ENCODE data around the gene PLCB1.

PLCB1 gene

DNA sequence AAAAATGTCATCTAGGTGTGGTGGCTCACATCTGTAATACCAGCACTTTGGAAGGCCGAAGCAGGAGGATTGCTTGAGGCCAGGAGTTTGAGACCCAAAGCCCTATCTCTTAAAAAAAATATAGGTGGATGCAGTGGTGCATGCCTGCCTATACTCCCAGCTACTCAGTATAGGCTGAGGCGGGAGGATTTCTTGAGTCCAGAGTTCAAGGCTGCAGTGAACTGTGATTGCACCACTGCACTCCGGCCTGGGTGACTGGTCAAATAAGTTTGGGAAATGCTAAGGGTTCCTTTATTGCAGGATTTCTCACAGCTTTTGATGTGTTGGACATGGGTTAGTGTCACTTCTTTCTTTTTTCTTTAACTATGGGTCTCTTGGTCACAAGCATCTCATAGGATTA, 261.3 kb downstream of the PLCB1 start:
- H3K36me3 Mint-ChIP-seq = no peaks in the 10 kb centered on the region
- no peaks in the 10 kb centered on the region for H3K9me3 Mint-ChIP-seq (ENCODE audit: low read depth)
- H3K27me3 Mint-ChIP-seq = no peaks in the 10 kb centered on the region
- no peak overlapping the region for H3K4me3 Mint-ChIP-seq
- H3K27ac Mint-ChIP-seq = no peak overlapping the region
- no peaks in the 10 kb centered on the region for H3K4me1 Mint-ChIP-seq (ENCODE audit: low read depth)

DNA sequence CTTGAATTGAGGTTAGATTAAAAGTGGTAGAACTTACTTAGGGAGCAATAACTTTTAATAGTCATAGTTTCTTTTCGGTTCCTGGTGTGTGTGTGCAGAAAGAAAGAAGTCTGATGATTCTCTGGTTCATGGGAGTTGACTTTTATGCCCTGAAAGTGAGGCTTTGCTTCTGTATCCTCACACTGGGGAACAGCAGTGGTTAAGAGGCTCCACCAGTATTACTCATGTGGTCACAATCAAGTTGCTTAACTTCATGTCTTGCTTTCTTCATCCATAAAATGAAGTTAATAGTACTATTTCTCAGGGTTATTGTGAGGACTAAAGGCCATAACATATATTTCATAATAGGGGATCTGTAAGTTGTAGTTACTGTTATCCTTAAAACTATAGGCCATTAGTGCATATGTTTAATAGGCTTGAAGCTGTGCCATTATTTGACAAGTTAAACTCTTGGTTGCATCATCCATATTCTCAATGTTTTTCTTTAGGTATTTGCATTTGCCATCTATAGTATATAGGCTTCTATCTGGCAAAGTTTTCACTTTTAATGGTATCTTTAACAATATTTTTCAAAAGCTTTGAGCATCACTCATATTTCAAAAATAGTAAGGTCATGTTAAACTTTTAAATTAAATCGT, 262.4 kb downstream of the PLCB1 start:
- Mint-ChIP-seq H3K9me3 (ENCODE audit: low read depth) (no peaks in the 10 kb centered on the region), H3K27me3 (no peaks in the 10 kb centered on the region), H3K36me3 (no peaks in the 10 kb centered on the region), H3K4me3 (no peak overlapping the region), H3K4me1 (ENCODE audit: low read depth) (no peaks in the 10 kb centered on the region), H3K27ac (no peak overlapping the region)

DNA sequence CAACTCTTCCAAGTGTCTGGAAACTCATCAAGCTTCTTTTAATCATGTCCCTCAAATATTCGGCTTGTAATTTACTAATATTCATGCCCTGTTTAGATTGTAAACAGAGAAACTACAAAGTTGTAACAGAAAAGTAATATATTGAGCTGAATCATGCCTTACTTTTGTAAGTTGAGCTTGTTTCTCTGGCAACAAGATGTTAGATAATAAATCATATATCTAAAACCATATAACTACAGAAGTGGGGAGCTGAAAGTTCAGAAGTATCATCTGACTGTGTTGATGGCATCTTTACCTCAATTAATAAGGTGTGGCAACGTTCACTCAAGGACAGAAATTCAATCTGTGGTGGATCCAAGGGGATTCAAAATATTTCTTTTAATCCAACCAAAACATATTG, 263.9 kb downstream of the PLCB1 start:
- Mint-ChIP-seq H3K36me3 (no peaks in the 10 kb centered on the region), H3K4me3 (no peak overlapping the region), H3K9me3 (ENCODE audit: low read depth) (no peaks in the 10 kb centered on the region), H3K27me3 (no peaks in the 10 kb centered on the region), H3K4me1 (ENCODE audit: low read depth) (peaks cover 2% of the 10 kb centered on the region), H3K27ac (no peak overlapping the region)

DNA sequence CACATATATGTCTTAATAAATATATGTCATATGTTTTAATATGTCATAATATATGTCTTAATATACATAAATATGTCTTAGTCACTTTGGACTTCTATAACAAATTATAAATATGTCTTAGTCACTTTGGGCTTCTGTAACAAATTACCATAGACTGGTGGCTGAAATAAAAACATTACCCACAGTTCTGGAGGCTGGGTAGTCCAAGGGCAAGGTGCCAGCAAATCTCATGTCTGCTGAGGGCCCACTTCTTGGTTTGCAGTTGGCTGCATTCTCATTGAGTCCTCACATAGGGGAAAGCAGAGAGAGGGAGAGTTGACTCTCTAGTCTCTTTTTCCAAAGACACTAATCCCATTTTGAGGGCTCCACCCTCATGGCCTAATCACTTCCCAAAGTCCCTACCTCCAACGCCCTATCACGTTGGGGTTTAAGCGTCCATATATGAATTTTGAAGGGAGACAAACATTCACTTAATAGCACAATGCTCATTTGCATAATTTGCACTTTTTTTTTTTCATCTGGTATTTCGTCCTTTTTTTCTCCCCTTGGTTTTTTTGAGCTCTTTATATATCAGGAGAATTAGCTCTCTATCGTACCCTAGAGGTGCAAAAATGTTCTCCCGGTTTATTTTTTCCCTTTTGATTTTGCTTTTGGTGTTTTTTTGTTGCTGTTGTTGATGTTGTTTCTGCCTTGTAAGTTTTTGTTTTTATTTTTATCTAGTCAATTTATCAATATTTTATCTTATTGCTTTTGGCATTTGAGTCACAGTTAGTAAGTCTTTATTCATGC, 266.4 kb downstream of the PLCB1 start:
- H3K27ac Mint-ChIP-seq = no peak overlapping the region
- no peaks in the 10 kb centered on the region for H3K9me3 Mint-ChIP-seq (ENCODE audit: low read depth)
- H3K36me3 Mint-ChIP-seq = no peaks in the 10 kb centered on the region
- H3K27me3 Mint-ChIP-seq = no peaks in the 10 kb centered on the region
- H3K4me3 Mint-ChIP-seq = no peak overlapping the region
- peaks cover 2% of the 10 kb centered on the region for H3K4me1 Mint-ChIP-seq (ENCODE audit: low read depth)

DNA sequence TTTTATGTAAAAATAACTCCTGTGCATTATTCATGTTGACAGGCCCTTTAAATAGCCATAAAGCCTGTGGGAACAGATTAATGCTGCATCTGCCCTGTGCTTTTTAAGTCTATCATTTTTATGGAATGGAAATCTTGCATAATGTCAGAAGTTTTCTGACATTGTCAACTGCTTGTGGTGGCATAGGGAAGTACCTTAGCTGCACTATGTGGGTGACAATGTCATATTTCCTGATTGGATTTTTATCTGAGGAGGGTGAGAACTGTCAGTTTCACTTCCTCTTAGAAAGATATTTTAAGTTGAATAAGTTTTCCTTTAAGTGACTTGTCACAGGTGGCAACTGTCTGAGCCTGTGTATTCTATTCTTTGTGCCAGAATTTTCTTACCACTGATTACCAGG, 267.9 kb downstream of the PLCB1 start:
- Mint-ChIP-seq H3K4me3 (no peak overlapping the region), H3K36me3 (no peaks in the 10 kb centered on the region), H3K4me1 (ENCODE audit: low read depth) (peaks cover 2% of the 10 kb centered on the region), H3K9me3 (ENCODE audit: low read depth) (no peaks in the 10 kb centered on the region), H3K27ac (no peak overlapping the region), H3K27me3 (no peaks in the 10 kb centered on the region)

DNA sequence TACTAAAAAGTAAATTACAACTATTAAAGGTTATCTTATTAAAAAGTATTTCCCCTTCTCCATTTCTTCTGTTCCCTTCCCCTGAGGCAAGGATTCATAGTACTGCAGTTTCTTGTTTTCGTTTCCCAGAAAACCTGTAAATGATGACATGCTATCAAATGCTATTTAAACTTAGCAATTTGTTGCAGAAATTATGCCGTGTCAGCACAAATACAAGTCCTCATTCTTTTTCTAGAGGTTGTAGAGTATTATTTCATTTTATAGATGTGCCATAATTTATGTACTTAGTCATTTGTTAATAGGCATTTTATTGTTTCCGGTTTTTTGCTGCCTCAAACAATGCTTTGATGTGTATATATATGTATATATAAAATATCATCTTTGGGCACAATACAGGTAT, 268.4 kb downstream of the PLCB1 start:
- H3K4me1 Mint-ChIP-seq (ENCODE audit: low read depth) = peaks cover 2% of the 10 kb centered on the region
- no peak overlapping the region for H3K27ac Mint-ChIP-seq
- H3K27me3 Mint-ChIP-seq = no peaks in the 10 kb centered on the region
- H3K9me3 Mint-ChIP-seq (ENCODE audit: low read depth) = no peaks in the 10 kb centered on the region
- H3K36me3 Mint-ChIP-seq = no peaks in the 10 kb centered on the region
- no peak overlapping the region for H3K4me3 Mint-ChIP-seq

DNA sequence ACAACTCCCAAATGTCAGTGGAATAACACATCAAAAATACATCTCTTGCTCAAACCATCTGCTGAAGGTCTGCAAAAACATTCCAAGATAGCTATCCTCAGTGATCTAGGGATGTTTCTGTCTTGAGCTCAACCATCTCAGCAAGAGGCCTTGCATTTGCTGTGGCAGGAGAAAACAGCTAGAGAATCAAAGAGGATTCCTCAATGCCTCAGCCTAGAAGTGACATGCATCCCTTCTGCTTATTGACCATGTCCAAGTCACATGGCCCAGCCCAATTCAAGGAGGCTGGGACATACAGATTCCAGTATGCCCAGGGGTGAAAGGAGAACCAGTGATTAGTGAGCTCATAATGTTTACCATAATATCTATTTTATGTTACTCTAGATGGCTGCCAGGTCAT, 269.5 kb downstream of the PLCB1 start:
- Mint-ChIP-seq H3K27me3 (no peaks in the 10 kb centered on the region), H3K9me3 (ENCODE audit: low read depth) (no peaks in the 10 kb centered on the region), H3K4me3 (no peak overlapping the region), H3K36me3 (no peaks in the 10 kb centered on the region), H3K4me1 (ENCODE audit: low read depth) (peaks cover 2% of the 10 kb centered on the region), H3K27ac (no peak overlapping the region)

DNA sequence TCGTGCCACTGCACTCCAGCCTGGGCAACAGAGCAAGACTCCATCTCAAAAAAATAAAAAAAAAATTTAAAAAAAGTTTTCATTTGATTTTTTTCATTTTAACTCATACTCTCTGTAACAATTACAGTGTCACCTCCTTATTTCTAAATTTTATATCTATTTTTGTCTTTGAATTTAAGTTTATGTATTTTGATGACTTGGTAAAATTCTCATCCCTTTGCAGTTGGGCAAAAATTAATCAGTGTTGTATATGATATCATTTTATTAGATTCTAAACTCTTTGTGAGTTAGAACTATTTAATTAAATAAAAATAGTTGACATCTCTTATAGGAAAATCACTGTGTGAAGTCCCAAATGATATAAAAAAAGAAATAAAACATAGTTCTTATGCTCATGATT, 270.7 kb downstream of the PLCB1 start:
- H3K4me1 Mint-ChIP-seq (ENCODE audit: low read depth) = peaks cover 2% of the 10 kb centered on the region
- H3K36me3 Mint-ChIP-seq = no peaks in the 10 kb centered on the region
- no peaks in the 10 kb centered on the region for H3K27me3 Mint-ChIP-seq
- no peak overlapping the region for H3K27ac Mint-ChIP-seq
- no peaks in the 10 kb centered on the region for H3K9me3 Mint-ChIP-seq (ENCODE audit: low read depth)
- no peak overlapping the region for H3K4me3 Mint-ChIP-seq

DNA sequence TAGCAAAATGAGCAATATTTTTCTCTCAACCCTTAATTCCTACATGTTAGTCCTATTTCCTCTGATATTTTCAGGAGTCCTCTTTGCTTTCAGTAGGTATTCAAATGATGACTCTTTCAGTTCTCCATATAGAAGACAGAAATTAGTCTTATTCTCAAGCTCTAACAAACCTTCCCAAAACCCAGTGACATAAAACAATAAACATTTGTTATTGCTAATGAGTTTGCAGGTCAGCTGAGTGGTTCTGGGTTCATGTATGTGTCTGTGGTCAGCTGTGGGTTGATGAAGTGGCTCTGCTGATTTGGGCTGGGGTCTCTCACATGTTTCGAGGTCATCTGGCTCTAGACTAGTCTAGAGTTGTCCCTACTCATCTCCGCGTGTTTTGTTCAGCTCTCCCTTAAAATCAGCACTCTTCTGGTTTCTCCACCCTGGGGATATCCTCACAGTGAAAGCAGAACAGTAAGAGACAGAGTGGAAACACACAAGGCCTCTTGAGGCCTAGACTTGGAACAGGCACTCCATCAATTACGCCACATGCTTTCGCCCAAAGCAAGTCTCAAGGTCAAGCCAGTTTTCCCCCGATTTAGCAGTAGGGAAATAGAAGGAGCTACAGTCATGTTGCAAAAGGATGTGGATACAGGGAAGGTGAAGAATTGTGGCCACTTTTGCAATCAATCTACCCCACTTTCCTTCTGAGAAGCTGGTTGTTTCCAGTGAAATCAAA, 273.0 kb downstream of the PLCB1 start:
- peaks cover 1% of the 10 kb centered on the region for H3K27me3 Mint-ChIP-seq
- H3K36me3 Mint-ChIP-seq = no peaks in the 10 kb centered on the region
- no peak overlapping the region for H3K4me3 Mint-ChIP-seq
- H3K4me1 Mint-ChIP-seq (ENCODE audit: low read depth) = peaks cover 2% of the 10 kb centered on the region
- H3K27ac Mint-ChIP-seq = no peak overlapping the region
- no peaks in the 10 kb centered on the region for H3K9me3 Mint-ChIP-seq (ENCODE audit: low read depth)

DNA sequence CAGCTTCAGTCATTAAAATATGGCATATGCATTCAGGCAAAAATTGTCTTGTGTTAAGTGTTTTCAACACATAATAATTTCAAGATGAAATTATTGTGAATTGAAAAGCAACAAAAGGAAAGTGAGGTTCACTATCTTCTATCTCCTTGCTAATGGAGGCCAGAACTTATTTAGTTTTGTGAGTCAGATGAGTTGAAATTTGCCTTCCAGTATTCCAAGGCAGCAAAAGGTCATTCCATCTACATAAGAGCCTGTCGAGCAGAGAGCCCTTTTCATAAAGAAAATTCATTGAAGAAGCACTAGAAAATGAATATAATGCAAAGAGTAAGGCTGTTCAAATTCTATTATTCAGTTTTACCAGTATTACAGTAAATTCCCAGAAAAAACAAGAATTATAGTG, 274.3 kb downstream of the PLCB1 start:
- no peaks in the 10 kb centered on the region for H3K36me3 Mint-ChIP-seq
- no peaks in the 10 kb centered on the region for H3K9me3 Mint-ChIP-seq (ENCODE audit: low read depth)
- H3K27ac Mint-ChIP-seq = no peak overlapping the region
- no peak overlapping the region for H3K4me3 Mint-ChIP-seq
- H3K27me3 Mint-ChIP-seq = peaks cover 1% of the 10 kb centered on the region
- H3K4me1 Mint-ChIP-seq (ENCODE audit: low read depth) = no peaks in the 10 kb centered on the region

DNA sequence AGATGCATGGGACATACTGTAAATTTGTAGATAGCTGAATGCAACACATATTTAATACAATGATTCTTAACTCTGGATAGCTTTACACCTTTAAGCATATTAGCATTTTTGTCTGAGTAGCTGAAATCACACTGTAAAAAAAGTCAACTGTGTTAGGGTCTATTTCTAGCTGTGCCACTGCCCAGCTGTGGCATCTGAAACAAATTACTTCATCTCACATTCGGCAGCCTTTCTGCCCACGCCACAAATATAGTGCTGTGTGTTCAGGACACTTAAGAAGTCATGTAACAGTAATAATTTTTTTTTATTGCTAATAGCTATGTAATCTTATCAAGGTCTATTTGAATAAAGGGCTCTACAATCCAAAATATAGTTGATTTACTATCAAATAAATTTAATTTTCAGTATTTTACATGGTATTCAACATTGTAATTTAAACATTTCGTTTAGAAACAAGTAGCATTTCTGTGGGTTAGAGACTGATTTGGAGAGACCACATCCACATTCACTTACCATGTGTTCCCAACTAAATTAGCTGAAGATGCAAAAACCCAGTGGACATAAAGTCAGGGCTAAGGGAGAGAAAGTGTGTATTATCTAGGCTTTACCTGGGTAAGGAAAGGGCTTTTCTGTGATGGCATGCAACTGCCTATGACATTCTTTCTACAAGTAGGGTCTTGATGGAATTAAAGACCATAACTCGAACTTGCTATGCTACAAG, 276.7 kb downstream of the PLCB1 start:
- Mint-ChIP-seq H3K4me3 (no peak overlapping the region), H3K4me1 (ENCODE audit: low read depth) (no peaks in the 10 kb centered on the region), H3K36me3 (no peaks in the 10 kb centered on the region), H3K9me3 (ENCODE audit: low read depth) (no peaks in the 10 kb centered on the region), H3K27me3 (peaks cover 1% of the 10 kb centered on the region), H3K27ac (no peak overlapping the region)

DNA sequence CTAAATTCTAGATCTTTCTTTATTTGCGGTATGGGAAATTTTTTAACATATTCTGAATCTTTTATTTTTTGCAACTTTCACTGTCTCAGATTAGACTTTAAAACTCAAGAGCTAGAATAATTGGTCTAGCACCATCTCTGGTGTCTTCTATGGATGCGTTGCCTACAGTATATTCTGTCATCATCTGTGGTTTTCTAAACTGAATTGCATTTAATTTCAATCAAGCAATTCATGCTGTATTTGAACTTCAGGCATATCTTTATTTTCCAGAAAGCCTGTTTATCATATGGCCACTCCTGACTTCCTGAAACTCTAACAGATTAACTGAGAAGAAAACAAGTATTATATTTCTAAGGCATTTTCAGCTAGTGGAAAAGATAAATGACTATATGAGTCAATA, 281.6 kb downstream of the PLCB1 start:
- Mint-ChIP-seq H3K4me1 (ENCODE audit: low read depth) (no peaks in the 10 kb centered on the region), H3K9me3 (ENCODE audit: low read depth) (no peaks in the 10 kb centered on the region), H3K4me3 (no peak overlapping the region), H3K36me3 (no peaks in the 10 kb centered on the region), H3K27me3 (peaks cover 1% of the 10 kb centered on the region), H3K27ac (no peak overlapping the region)

DNA sequence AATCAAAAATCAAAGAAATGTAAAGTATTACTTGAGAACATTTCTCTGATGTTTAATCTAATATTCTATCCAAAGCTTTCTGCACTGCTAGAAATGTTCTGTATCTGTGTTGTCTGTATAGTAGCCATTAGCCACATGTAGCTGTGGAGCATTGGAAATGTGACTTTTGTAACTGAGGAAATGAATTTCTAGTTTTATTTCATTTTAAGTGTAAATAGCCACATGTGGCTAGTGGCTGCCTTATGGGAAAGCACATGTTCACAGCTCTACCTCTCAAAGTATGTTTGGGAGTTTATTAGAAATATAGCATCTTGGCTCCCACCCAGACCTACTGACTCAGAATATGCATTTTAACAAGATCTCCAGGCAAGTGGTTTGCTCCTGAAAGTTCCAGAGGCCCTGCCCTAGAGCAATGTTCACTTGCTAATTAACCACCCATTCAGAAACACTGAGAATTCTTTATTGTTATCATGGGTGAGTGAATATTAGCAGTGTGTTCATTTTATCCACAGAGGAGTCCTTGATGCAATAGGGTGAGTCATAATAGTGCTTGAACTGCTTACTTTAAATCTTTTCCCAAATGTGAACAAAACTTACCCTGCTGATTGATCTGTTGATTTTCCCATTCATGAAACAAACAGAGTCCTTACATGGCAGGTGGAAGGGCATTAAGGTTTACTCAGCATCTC, 282.7 kb downstream of the PLCB1 start:
- Mint-ChIP-seq H3K27me3 (peaks cover 1% of the 10 kb centered on the region), H3K4me1 (ENCODE audit: low read depth) (no peaks in the 10 kb centered on the region), H3K4me3 (no peak overlapping the region), H3K27ac (no peak overlapping the region), H3K9me3 (ENCODE audit: low read depth) (no peaks in the 10 kb centered on the region), H3K36me3 (no peaks in the 10 kb centered on the region)

DNA sequence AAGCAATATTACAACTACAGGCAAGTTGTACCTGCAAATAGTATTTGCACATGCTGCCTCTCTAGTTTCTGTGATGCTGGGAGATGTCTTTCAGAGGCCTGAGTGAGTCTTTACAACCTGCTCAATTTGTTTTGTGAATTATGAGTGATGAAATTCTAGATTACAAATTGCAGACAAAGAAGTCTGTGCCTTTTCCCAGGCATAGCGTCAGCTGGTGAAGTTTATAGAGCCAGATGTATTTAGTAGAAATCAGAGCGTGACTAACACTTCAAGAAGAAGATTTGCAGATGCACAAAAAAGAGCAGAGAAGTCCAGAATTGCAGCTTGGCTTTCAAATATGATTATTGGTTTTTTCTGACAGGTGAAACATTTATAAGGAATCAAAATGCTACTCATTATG, 289.9 kb downstream of the PLCB1 start:
- no peaks in the 10 kb centered on the region for H3K9me3 Mint-ChIP-seq (ENCODE audit: low read depth)
- H3K27me3 Mint-ChIP-seq = no peaks in the 10 kb centered on the region
- H3K4me3 Mint-ChIP-seq = no peak overlapping the region
- H3K36me3 Mint-ChIP-seq = no peaks in the 10 kb centered on the region
- no peak overlapping the region for H3K27ac Mint-ChIP-seq
- no peaks in the 10 kb centered on the region for H3K4me1 Mint-ChIP-seq (ENCODE audit: low read depth)

Measured in activated naive CD8-positive, alpha-beta T cell (primary cell).